HEK293 (cell line): ENCODE data around the gene ANO9.

Source experiments
- CTCF ChIP-seq: fragments of 450-650 bp; formaldehyde crosslinking; IDR thresholded peaks from 2 replicates; pipeline ENCODE4 v1.5.1; 2016; ENCODE audit warnings: missing biosample characterization, missing genetic modification characterization
- KLF16 ChIP-seq: fragments of 450-650 bp; formaldehyde crosslinking; IDR thresholded peaks from 2 replicates; pipeline ENCODE4 v1.5.1; 2017; ENCODE audit warnings: missing biosample characterization, missing genetic modification characterization
- REST ChIP-seq: fragments of 450-650 bp; formaldehyde crosslinking; IDR thresholded peaks from 2 replicates; pipeline ENCODE4 v1.5.1; 2016; ENCODE audit warnings: missing biosample characterization, missing genetic modification characterization
- ZBTB17 ChIP-seq: fragments of 450-650 bp; formaldehyde crosslinking; IDR thresholded peaks from 2 replicates; pipeline ENCODE4 v1.5.1; 2016; ENCODE audit warnings: missing biosample characterization, missing genetic modification characterization
- ZBTB21 ChIP-seq: fragments of 450-650 bp; formaldehyde crosslinking; IDR thresholded peaks from 2 replicates; pipeline ENCODE4 v1.5.1; 2017; ENCODE audit warnings: missing biosample characterization, missing genetic modification characterization
- ZNF121 ChIP-seq: fragments of 450-650 bp; formaldehyde crosslinking; IDR thresholded peaks from 2 replicates; pipeline ENCODE4 v1.5.1; 2016; ENCODE audit warnings: missing biosample characterization, missing genetic modification characterization
- ZNF639 ChIP-seq: fragments of 450-650 bp; formaldehyde crosslinking; IDR thresholded peaks from 2 replicates; pipeline ENCODE4 v1.5.1; 2016; ENCODE audit warnings: missing biosample characterization, missing genetic modification characterization
- ZNF670 ChIP-seq: fragments of 450-650 bp; formaldehyde crosslinking; IDR thresholded peaks from 2 replicates; pipeline ENCODE4 v1.5.1; 2016; ENCODE audit warnings: missing biosample characterization, missing genetic modification characterization, low read depth

GRCh38 chr11:420911-421321 lies 20.9 kb downstream of the ANO9 start:
- no peak for TF ChIP-seq ZNF639 (tag by site-specific recombination)
- no peak for TF ChIP-seq CTCF
- no peak for TF ChIP-seq ZNF121 (tag by site-specific recombination)
- TF ChIP-seq KLF16 (tag by site-specific recombination) = no peak
- TF ChIP-seq ZBTB17 (tag by site-specific recombination) = no peak
- no peak for TF ChIP-seq ZNF670 (tag by site-specific recombination)
- no peak for TF ChIP-seq ZBTB21 (tag by site-specific recombination)
- no peak for TF ChIP-seq REST (tag by site-specific recombination)
